GM12865 (cell line): ENCODE results near the gene SYNE1.

ENCODE experiments used
- DNase-seq: peaks from one replicate; pipeline ENCODE4 v3.0.0; 2010; ENCODE audit warnings: low read depth
- H3K4me3 ChIP-seq: 2 replicates; pipeline ENCODE4 v1.5.1; 2011; ENCODE audit warnings: mild to moderate bottlenecking, low read depth, low read length, control low read depth
- CTCF ChIP-seq: IDR thresholded peaks from 2 replicates; pipeline ENCODE4 v1.5.1; 2011; ENCODE audit warnings: low read length, control low read depth, low read depth, inconsistent platforms; ENCODE audit not compliant: insufficient read depth; ENCODE audit errors: missing control alignments

SYNE1 gene

GRCh38 chr6:152071843-152072242 is 565.3 kb downstream of the SYNE1 start:
- no peak for DNase-seq
- H3K4me3 ChIP-seq, result no peak overlapping the region
- TF ChIP-seq CTCF, result no peak
